Osteocyte (in vitro differentiated cells): ENCODE results near the gene SLC8A2. TPM values are rescaled to one million over a fixed set of nuclear protein-coding genes. Genes with fewer than 3 reads are reported as not detected.

Source experiments
- DNase-seq: peaks from one replicate; pipeline ENCODE4 v3.0.0; 2021; ENCODE audit warnings: mixed read lengths; ENCODE audit not compliant: unreplicated experiment; ENCODE audit errors: extremely low spot score
- H3K27ac Mint-ChIP-seq: one replicate; pipeline ENCODE4 v1.8.0; 2021; ENCODE audit warnings: mild to moderate bottlenecking, mixed read lengths; ENCODE audit not compliant: unreplicated experiment
- H3K27me3 Mint-ChIP-seq: one replicate; pipeline ENCODE4 v1.8.0; 2021; ENCODE audit warnings: mixed read lengths; ENCODE audit not compliant: unreplicated experiment
- H3K36me3 Mint-ChIP-seq: one replicate; pipeline ENCODE4 v1.8.0; 2021; ENCODE audit warnings: mixed read lengths; ENCODE audit not compliant: unreplicated experiment
- H3K4me1 Mint-ChIP-seq: one replicate; pipeline ENCODE4 v1.8.0; 2021; ENCODE audit warnings: mixed read lengths; ENCODE audit not compliant: unreplicated experiment
- H3K4me3 Mint-ChIP-seq: one replicate; pipeline ENCODE4 v1.8.0; 2021; ENCODE audit warnings: mild to moderate bottlenecking, moderate library complexity, mixed read lengths; ENCODE audit not compliant: unreplicated experiment
- H3K9me3 Mint-ChIP-seq: one replicate; pipeline ENCODE4 v1.8.0; 2021; ENCODE audit warnings: mixed read lengths; ENCODE audit not compliant: unreplicated experiment
- CTCF ChIP-seq: fragments of 200-600 bp; sonication (generic); IDR thresholded peaks from 2 replicates; pipeline ENCODE4 v1.5.0; 2021; ENCODE audit warnings: antibody characterized with exemption, mild to moderate bottlenecking, moderate library complexity
- total RNA-seq: library from RNA; stranded (reverse); gene quantifications from 2 replicates; pipeline ENCODE4 v1.2.1, GENCODE V29; 2021

The SLC8A2 gene
- total RNA-seq, 1 donor from 2014 or later = not detected

GRCh38 chr19:47459477-47459876 is 12.2 kb downstream of the SLC8A2 start:
- no peak for TF ChIP-seq CTCF
- no peak overlapping the region for H3K4me3 Mint-ChIP-seq
- no peaks in the 10 kb centered on the region for H3K4me1 Mint-ChIP-seq
- H3K9me3 Mint-ChIP-seq = peaks cover 11% of the 10 kb centered on the region
- no peak overlapping the region for H3K27ac Mint-ChIP-seq
- H3K36me3 Mint-ChIP-seq = no peaks in the 10 kb centered on the region
- H3K27me3 Mint-ChIP-seq = peaks cover 17% of the 10 kb centered on the region
- DNase-seq = no peak

DNA sequence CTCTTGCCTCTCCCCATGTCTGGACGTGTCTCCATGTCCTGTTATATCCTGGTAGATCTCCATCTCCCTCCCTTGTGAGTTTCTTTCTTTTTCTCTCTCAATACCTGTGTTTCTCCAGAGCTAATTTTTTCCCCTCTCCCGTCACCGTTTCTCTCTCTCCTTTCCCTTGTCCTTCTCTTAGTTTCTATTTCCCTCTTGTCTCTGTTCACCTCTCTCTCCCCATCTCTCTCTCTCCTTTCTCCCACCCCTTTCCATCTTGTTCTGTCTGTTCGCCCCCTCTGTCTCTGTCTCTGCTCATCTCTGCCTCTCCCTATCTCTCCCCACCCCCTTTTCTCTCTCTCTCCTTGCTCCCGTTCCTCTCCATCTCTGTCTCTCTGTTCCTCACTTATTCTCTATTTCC is 13.0 kb downstream of the SLC8A2 start:
- no peak overlapping the region for H3K4me3 Mint-ChIP-seq
- H3K4me1 Mint-ChIP-seq = no peaks in the 10 kb centered on the region
- H3K9me3 Mint-ChIP-seq = peaks cover 11% of the 10 kb centered on the region
- H3K27me3 Mint-ChIP-seq = peaks cover 18% of the 10 kb centered on the region
- H3K36me3 Mint-ChIP-seq = no peaks in the 10 kb centered on the region
- no peak overlapping the region for H3K27ac Mint-ChIP-seq
- TF ChIP-seq CTCF = no peak
- DNase-seq = no peak

GRCh38 chr19:47456721-47457474 is 14.8 kb downstream of the SLC8A2 start:
- H3K9me3 Mint-ChIP-seq = peaks cover 11% of the 10 kb centered on the region
- no peak for DNase-seq
- H3K4me1 Mint-ChIP-seq = no peaks in the 10 kb centered on the region
- H3K27me3 Mint-ChIP-seq = peaks cover 15% of the 10 kb centered on the region
- no peak overlapping the region for H3K4me3 Mint-ChIP-seq
- no peak for TF ChIP-seq CTCF
- no peak overlapping the region for H3K27ac Mint-ChIP-seq
- no peaks in the 10 kb centered on the region for H3K36me3 Mint-ChIP-seq

DNA sequence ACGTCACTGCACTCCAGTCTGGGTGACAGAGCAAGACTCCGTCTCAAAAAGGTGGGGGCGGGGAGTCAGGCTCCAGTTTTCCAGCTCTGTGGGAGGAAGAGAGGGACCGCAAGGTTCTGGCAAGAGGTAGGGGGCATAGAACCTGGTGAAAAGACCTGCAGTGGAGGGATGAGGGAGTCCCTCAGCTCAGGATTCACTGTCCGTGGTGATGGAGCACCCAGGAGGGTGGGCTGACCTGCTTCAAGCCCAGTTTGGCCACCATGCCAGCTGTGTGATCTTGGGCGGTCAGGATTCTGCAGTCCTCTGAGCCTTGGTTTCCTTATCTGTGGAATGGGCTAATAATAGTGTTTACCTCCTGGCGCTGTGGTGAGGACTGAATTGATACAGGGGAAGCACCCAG is 21.2 kb downstream of the SLC8A2 start:
- Mint-ChIP-seq H3K4me1 (peaks cover 15% of the 10 kb centered on the region), H3K9me3 (peaks cover 4% of the 10 kb centered on the region), H3K36me3 (no peaks in the 10 kb centered on the region), H3K4me3 (no peak overlapping the region), H3K27me3 (peaks cover 59% of the 10 kb centered on the region), H3K27ac (no peak overlapping the region)
- TF ChIP-seq CTCF = no peak
- DNase-seq = no peak

DNA sequence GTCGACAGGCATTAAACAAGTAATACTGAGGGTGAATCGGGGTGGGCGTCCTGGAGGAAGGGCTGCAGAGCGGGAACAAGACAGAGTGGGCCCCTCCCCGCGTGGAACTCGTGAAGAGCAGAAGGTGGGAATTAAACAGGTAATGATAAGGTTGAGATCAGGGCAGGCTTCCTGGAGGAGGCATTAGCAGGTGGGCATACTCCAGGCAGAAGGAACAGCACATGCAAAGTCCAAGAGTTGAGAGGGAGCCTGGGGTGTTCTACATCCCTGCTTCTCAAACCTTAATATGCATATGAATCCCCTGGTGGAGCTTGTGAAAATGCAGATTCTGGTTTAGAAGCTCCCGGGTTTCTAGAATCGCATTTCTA is 23.3 kb downstream of the SLC8A2 start:
- Mint-ChIP-seq H3K9me3 (no peaks in the 10 kb centered on the region), H3K4me1 (peaks cover 17% of the 10 kb centered on the region), H3K27ac (no peak overlapping the region), H3K27me3 (peaks cover 68% of the 10 kb centered on the region), H3K4me3 (peak overlapping the region; percentile 35), H3K36me3 (no peaks in the 10 kb centered on the region)
- no peak for DNase-seq
- TF ChIP-seq CTCF = no peak
